Activated naive CD4-positive, alpha-beta T cell treated with anti-CD3 and anti-CD28 coated beads, Interleukin-2, amount 10 ng/mL, durations not matched to agents 5 hours and 36 hours (primary cell): Measurements from ENCODE around the gene SMCO3. TPM values are rescaled to one million over a fixed set of nuclear protein-coding genes. Genes with fewer than 3 reads are reported as not detected.

Experiments used
- total RNA-seq, 2 experiments: library from RNA; stranded (reverse); gene quantifications; one replicate each; pipeline ENCODE4 v1.2.3, GENCODE V29; 2021

The SMCO3 gene
- total RNA-seq: not detected

GRCh38 chr12:14814014-14814413 lies at the start of gene SMCO3:
SMCO3 (minus strand) TSS chr12:14814182; CDS start chr12:14806680, 7,502 bp downstream.

GRCh38 chr12:14843425-14843887 lies 29.5 kb upstream of the SMCO3 start, which contains the start of gene ART4:
ART4 (minus strand) TSS chr12:14843526; CDS start chr12:14843113, 413 bp downstream.

GRCh38 chr12:14803011-14803829 lies 10.8 kb downstream of the SMCO3 start, which contains the start of the genes C12orf60 and WBP11:
C12orf60 (plus strand) TSS chr12:14803670; CDS start chr12:14822936, 19,266 bp downstream.
WBP11 (minus strand) TSS chr12:14803478; CDS start chr12:14801383, 2,095 bp downstream.

Other genes starting within 250 kb of the SMCO3 start
- gene PLBD1, start 246.3 kb downstream of the SMCO3 start, total RNA-seq: not detected
- gene GUCY2C, start 117.6 kb downstream of the SMCO3 start, total RNA-seq: not detected
- gene WBP11, start 10.7 kb downstream of the SMCO3 start, total RNA-seq: 10 to 100 TPM; 74.3 to 79.4 TPM
- gene C12orf60, start 10.5 kb downstream of the SMCO3 start, total RNA-seq: under 1 TPM; 0.66 to 0.87 TPM
- gene ART4, start 29.3 kb upstream of the SMCO3 start, total RNA-seq: not detected
- gene MGP, start 71.7 kb upstream of the SMCO3 start, total RNA-seq: not detected
- gene ERP27, start 124.4 kb upstream of the SMCO3 start, total RNA-seq: 10 to 100 TPM; 11.1 to 12.9 TPM
- gene ARHGDIB, start 147.4 kb upstream of the SMCO3 start, total RNA-seq: 1,000 to 10,000 TPM; 1,398 to 1,400 TPM
- gene PDE6H, start 158.9 kb upstream of the SMCO3 start, total RNA-seq: not detected